Activated CD4-positive, alpha-beta memory T cell treated with anti-CD3 and anti-CD28 coated beads, Interleukin-2, amount 10 ng/mL, durations not matched to agents 7 days and 5 days (primary cell): ENCODE results near the gene NPY4R2. TPM values are rescaled to one million over a fixed set of nuclear protein-coding genes. Genes with fewer than 3 reads are reported as not detected.

Source experiments
- total RNA-seq, 2 experiments: library from RNA; stranded (reverse); gene quantifications; one replicate each; pipeline ENCODE4 v1.2.3, GENCODE V29; 2021

Gene NPY4R2
- total RNA-seq, 2 experiments from 2014 or later: not detected

Other genes with a start within 250 kb of the NPY4R2 start
- under 1 TPM in 1 of 2 experiments, not detected in 1; 0.20 TPM for gene SYT15B, start 155.1 kb upstream of the NPY4R2 start, total RNA-seq
- gene FAM25C, start 81.1 kb downstream of the NPY4R2 start, total RNA-seq: not detected